NCI-H446 (cell line): Measurements from ENCODE around the gene BRD2.
"Not testable (repeated sequence)": the region's sequence is repeated elsewhere in the genome, so short reads cannot be mapped to it uniquely, and the experiment has no call there.

Experiments used
- DNase-seq, 2 experiments: peaks; one replicate each; lab custom pipeline; 2025; lab: John Stamatoyannopoulos, UW

BRD2 gene

GRCh38 chr6:32968093-32968866 lies at the start of gene BRD2:
Gene BRD2, plus strand, starts transcription at chr6:32968594. Its CDS starts 4,305 bp downstream, at chr6:32972899.
- peak; percentile 94 to 98 for DNase-seq

- no peak for DNase-seq
These were observed 47.7 kb upstream of the BRD2 start for GRCh38 chr6:32920715-32921114.

- no peak for DNase-seq
These were observed 46.3 kb upstream of the BRD2 start for GRCh38 chr6:32922083-32922482.

- DNase-seq = no peak
These were observed 37.2 kb upstream of the BRD2 start for GRCh38 chr6:32931211-32931610.

GRCh38 chr6:32932132-32932868 lies 36.1 kb upstream of the BRD2 start:
- DNase-seq = no peak

- peak; percentile 73 for DNase-seq
These were observed 34.7 kb upstream of the BRD2 start for GRCh38 chr6:32933661-32934085.

- DNase-seq = no peak
These were observed 32.7 kb upstream of the BRD2 start for GRCh38 chr6:32935551-32936238.

- no peak for DNase-seq
These were observed 31.9 kb upstream of the BRD2 start for GRCh38 chr6:32936239-32937152.

- DNase-seq = no peak
These were observed 31.2 kb upstream of the BRD2 start for GRCh38 chr6:32937230-32937633.

- DNase-seq = no peak
These were observed 29.9 kb upstream of the BRD2 start for GRCh38 chr6:32938494-32938893.

- peak; percentile 60 to 68 for DNase-seq
These were observed 27.7 kb upstream of the BRD2 start, which contains the start of gene HLA-DMB for GRCh38 chr6:32940656-32941213. Gene HLA-DMB, minus strand, starts transcription at chr6:32941028. Its CDS starts 221 bp downstream, at chr6:32940807.

GRCh38 chr6:32941214-32941768 lies 27.1 kb upstream of the BRD2 start:
- no peak for DNase-seq

- DNase-seq = not testable (repeated sequence)
These were observed 25.8 kb upstream of the BRD2 start for GRCh38 chr6:32942555-32943123.

- DNase-seq = no peak
These were observed 24.3 kb upstream of the BRD2 start for GRCh38 chr6:32943864-32944649.

- DNase-seq = no peak
These were observed 23.2 kb upstream of the BRD2 start for GRCh38 chr6:32945108-32945760.

- no peak for DNase-seq
These were observed 22.4 kb upstream of the BRD2 start for GRCh38 chr6:32945953-32946352.

GRCh38 chr6:32946893-32947292 lies 21.5 kb upstream of the BRD2 start:
- DNase-seq = no peak

- peak; percentile 5 to 33 for DNase-seq
These were observed 20.6 kb upstream of the BRD2 start for GRCh38 chr6:32947552-32948465.
